SU-DHL-6 (cell line): Measurements from ENCODE around the gene CACNA2D4.

Experiments used
- EZH2phosphoT487 ChIP-seq: fragments of 200-600 bp; sonication (generic), shearing (Covaris generic); conservative IDR thresholded peaks from 2 replicates; pipeline ENCODE4 v1.6.1; 2018; ENCODE audit warnings: mild to moderate bottlenecking, antibody characterized with exemption, low read length, moderate library complexity, mixed read lengths
- TF ChIP-seq, protein P1 (sequence below): fragments of 200-600 bp; sonication (generic); IDR thresholded peaks from one replicate; pipeline ENCODE4 v1.5.1; 2017; ENCODE audit warnings: antibody characterized with exemption, mild to moderate bottlenecking, low read length, moderate library complexity; ENCODE audit not compliant: insufficient read depth, poor library complexity, severe bottlenecking

DNA sequence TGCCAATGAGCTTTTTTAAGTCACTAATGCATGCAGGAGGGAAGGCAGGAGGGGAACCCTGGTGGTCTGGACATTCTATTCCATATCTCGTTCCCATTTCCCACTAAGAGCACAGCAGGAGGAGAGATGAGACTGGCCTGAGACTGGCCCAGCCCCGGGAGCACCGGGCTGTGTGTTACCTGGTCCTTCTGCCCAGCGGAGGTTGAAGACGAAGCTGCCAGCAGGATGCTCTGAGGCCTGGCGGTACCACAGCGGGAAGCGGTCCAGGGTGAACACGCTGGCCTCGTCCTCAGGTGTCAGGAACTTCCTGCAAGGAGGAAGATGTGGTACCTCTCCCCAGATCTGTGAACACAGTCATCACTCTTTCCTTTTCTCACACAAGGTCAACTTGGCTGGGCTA, 74.2 kb downstream of the CACNA2D4 start:
- TF ChIP-seq, protein P1, sequence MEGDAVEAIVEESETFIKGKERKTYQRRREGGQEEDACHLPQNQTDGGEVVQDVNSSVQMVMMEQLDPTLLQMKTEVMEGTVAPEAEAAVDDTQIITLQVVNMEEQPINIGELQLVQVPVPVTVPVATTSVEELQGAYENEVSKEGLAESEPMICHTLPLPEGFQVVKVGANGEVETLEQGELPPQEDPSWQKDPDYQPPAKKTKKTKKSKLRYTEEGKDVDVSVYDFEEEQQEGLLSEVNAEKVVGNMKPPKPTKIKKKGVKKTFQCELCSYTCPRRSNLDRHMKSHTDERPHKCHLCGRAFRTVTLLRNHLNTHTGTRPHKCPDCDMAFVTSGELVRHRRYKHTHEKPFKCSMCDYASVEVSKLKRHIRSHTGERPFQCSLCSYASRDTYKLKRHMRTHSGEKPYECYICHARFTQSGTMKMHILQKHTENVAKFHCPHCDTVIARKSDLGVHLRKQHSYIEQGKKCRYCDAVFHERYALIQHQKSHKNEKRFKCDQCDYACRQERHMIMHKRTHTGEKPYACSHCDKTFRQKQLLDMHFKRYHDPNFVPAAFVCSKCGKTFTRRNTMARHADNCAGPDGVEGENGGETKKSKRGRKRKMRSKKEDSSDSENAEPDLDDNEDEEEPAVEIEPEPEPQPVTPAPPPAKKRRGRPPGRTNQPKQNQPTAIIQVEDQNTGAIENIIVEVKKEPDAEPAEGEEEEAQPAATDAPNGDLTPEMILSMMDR, result no peak
- TF ChIP-seq EZH2phosphoT487, result no peak
